Tibial nerve (tissue), 4 donors: ENCODE results near the gene GRPEL2. TPM values are rescaled to one million over a fixed set of nuclear protein-coding genes. Genes with fewer than 3 reads are reported as not detected.

Experiments
- DNase-seq, 2 donors: peaks; one replicate each; pipeline ENCODE4 v3.0.0-alpha.2; 2019; ENCODE audit warnings: low spot score in 2 of 2
- H3K27ac ChIP-seq, 4 donors: fragments of 200-600 bp; sonication (generic) in 3 of 4; one replicate each; pipeline ENCODE4 v1.5.1; 2017 to 2019; ENCODE audit warnings: mild to moderate bottlenecking in 1 of 4
- H3K27me3 ChIP-seq, 2 donors: fragments of 200-600 bp; sonication (generic) in 1 of 2; one replicate each; pipeline versions ENCODE4 v1.5.1 to v1.6.0; 2017 to 2019
- H3K36me3 ChIP-seq, 3 donors: fragments of 200-600 bp; sonication (generic); one replicate each; pipeline ENCODE4 v1.5.1; 2018 to 2019
- H3K4me1 ChIP-seq, 4 donors: fragments of 200-600 bp; sonication (generic) in 3 of 4; one replicate each; pipeline ENCODE4 v1.5.1; 2017 to 2019
- H3K4me3 ChIP-seq, 4 donors: fragments of 200-600 bp; sonication (generic) in 3 of 4; one replicate each; pipeline ENCODE4 v1.5.1; 2017 to 2019; ENCODE audit warnings: mild to moderate bottlenecking in 1 of 4, moderate library complexity in 1 of 4
- H3K9me3 ChIP-seq, 4 donors: fragments of 200-600 bp; sonication (generic) in 3 of 4; one replicate each; pipeline ENCODE4 v1.5.1; 2017 to 2019
- EP300 ChIP-seq, 2 donors: sonication (generic); formaldehyde crosslinking; IDR thresholded peaks; one replicate each; pipeline ENCODE4 v1.6.1; 2017; ENCODE audit warnings: antibody characterized with exemption in 2 of 2, mild to moderate bottlenecking in 1 of 2
- POLR2A ChIP-seq, 2 donors: fragments of 450-650 bp; IDR thresholded peaks; one replicate each; pipeline ENCODE4 v1.6.1; 2017; ENCODE audit warnings: antibody characterized with exemption in 2 of 2, mild to moderate bottlenecking in 2 of 2, moderate library complexity in 2 of 2
- WGBS, 2 donors: methylation state at CpG; one replicate each; pipeline ENCODE4 v1.1.5; 2018; 5-methylcytosine and 5-hydroxymethylcytosine counted together
- total RNA-seq, 4 donors: library from RNA; depleted of rRNA; stranded (reverse); fragments of >200 nt; gene quantifications; one replicate each; pipeline ENCODE4 v1.1.0, GENCODE V29; 2016
- TF ChIP-seq, protein P1 (sequence below), 5 experiments: fragments of 200-600 bp in 3 of 5; fragments of 450-650 bp in 2 of 5; sonication (generic) in 3 of 5; IDR thresholded peaks; one replicate each; pipeline ENCODE4 v1.5.1; 2016 to 2019; ENCODE audit warnings: antibody characterized with exemption in 5 of 5, mild to moderate bottlenecking in 3 of 5, moderate library complexity in 2 of 5

Gene GRPEL2
- total RNA-seq, 4 donors from 2014 or later: 6.5 to 13.5 (median 10.3) TPM

DNA sequence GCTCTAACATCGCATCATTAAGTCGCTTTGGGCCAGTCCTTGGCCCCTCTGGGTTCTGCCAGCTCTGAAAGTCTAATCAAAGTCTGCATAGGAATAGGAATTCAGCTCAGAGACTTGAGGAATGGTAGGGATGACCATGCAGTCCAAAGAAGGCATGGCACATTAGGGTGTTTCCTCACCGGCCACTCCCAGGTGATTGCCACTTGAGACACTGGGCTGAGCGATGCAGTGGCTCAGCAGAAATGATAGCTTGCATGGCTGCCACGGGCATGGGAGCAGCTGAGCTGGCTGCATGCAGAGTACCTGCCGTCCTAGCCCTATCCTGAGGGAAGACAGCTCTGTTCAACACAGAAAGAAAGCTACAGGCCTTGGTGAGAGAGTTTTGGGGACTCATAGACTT lies 44.9 kb upstream of the GRPEL2 start:
- no peak for DNase-seq
- Histone ChIP-seq H3K9me3 (no peaks in the 10 kb centered on the region), H3K4me3 (no peak overlapping the region), H3K36me3 (peaks cover 0 to 62% (median 0%) of the 10 kb centered on the region in 3 donors), H3K4me1 (peaks cover 0 to 36% (median 2%) of the 10 kb centered on the region in 4 donors), H3K27ac (no peak overlapping the region), H3K27me3 (no peaks in the 10 kb centered on the region)
- 90 to 91% methylated on average over 6 of the region's 6 CpGs for WGBS, 2 donors
- TF ChIP-seq EP300 (IDR thresholded peaks at IDR 0.05): no peak
- TF ChIP-seq, protein P1, sequence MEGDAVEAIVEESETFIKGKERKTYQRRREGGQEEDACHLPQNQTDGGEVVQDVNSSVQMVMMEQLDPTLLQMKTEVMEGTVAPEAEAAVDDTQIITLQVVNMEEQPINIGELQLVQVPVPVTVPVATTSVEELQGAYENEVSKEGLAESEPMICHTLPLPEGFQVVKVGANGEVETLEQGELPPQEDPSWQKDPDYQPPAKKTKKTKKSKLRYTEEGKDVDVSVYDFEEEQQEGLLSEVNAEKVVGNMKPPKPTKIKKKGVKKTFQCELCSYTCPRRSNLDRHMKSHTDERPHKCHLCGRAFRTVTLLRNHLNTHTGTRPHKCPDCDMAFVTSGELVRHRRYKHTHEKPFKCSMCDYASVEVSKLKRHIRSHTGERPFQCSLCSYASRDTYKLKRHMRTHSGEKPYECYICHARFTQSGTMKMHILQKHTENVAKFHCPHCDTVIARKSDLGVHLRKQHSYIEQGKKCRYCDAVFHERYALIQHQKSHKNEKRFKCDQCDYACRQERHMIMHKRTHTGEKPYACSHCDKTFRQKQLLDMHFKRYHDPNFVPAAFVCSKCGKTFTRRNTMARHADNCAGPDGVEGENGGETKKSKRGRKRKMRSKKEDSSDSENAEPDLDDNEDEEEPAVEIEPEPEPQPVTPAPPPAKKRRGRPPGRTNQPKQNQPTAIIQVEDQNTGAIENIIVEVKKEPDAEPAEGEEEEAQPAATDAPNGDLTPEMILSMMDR (IDR thresholded peaks at IDR 0.05): no peak
- no peak for TF ChIP-seq POLR2A (IDR thresholded peaks at IDR 0.05)

DNA sequence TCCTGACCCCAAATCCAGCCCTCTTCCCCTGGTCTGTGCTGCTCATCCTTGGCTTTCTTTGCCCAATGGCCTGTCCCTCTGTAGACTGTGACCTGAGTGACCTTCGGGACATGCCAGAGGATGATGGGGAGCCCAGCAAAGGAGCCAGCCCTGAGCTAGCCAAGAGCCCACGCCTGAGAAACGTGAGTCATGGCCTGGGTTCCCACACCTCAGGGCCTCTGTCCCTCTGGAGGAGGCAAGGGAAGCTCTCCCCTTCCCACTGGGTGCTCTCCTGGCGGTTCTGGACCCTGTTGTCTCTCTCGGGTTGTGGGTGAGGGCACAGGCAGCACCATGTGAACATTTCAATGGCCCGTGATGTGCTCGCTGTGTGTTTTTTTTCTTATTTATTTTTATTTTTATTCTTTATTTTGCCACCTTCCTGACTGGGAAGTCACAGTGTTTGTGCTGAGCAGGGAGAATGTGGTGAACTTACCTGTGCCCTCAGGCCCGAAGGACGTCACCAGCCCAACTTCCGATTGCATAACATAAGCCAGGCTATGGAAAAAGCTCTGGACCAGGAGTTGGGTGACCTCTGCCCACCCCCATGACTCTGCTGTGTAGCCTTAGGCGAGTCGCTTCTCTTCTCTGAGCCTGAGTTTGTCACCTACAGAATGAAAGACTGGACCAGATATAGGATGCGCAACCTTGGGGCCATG lies 44.1 kb upstream of the GRPEL2 start:
- no peaks in the 10 kb centered on the region for H3K27me3 ChIP-seq
- H3K27ac ChIP-seq: no peak overlapping the region
- TF ChIP-seq, protein P1 (IDR thresholded peaks at IDR 0.05): no peak
- TF ChIP-seq POLR2A (IDR thresholded peaks at IDR 0.05) (no peak), EP300 (IDR thresholded peaks at IDR 0.05) (no peak)
- no peak for DNase-seq
- H3K4me1 ChIP-seq: peaks cover 0 to 29% (median 1%) of the 10 kb centered on the region in 4 donors
- no peak overlapping the region for H3K4me3 ChIP-seq
- 89 to 93% methylated on average over 13 of the region's 13 CpGs for WGBS, 2 donors
- peaks cover 0 to 70% (median 0%) of the 10 kb centered on the region in 3 donors for H3K36me3 ChIP-seq
- no peaks in the 10 kb centered on the region for H3K9me3 ChIP-seq

DNA sequence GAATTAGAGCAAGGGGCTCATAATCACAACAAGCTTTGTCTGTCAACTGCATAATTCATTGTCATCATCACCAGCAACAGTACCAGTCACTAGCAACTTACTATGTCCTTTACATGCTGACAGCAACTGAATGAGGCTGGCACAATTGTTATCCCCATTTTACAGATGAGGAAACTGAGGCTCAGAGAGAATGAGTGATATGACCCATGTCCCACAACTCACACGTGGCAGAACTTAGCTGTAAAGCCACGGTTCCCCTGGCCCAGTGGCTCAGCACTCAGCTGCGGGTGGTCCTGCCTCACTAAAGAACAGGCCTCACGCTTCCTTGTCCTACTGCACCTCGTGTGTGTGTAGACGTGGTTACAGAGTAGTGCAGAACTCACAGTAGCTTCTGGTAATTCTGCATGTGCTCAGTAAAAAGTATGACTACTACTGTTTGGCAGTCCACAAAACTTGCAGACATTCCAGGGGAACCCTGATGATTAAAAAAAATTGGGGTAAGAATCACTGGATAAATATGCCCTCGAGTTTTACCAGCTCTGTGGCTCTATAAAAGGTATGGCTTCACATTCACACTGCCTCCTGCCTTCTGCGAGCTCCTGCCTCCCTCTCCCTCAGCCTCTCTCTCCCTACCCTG lies 43.4 kb upstream of the GRPEL2 start:
- no peak for DNase-seq
- WGBS, 2 donors: 69 to 87% methylated on average over 6 to 8 of the region's 8 CpGs
- Histone ChIP-seq H3K4me1 (peaks cover 0 to 23% (median 0%) of the 10 kb centered on the region in 4 donors), H3K36me3 (peaks cover 0 to 76% (median 0%) of the 10 kb centered on the region in 3 donors), H3K9me3 (no peaks in the 10 kb centered on the region), H3K4me3 (no peak overlapping the region), H3K27ac (no peak overlapping the region), H3K27me3 (no peaks in the 10 kb centered on the region)
- TF ChIP-seq EP300 (IDR thresholded peaks at IDR 0.05) (no peak), POLR2A (IDR thresholded peaks at IDR 0.05) (no peak)
- TF ChIP-seq, protein P1 (IDR thresholded peaks at IDR 0.05): no peak

DNA sequence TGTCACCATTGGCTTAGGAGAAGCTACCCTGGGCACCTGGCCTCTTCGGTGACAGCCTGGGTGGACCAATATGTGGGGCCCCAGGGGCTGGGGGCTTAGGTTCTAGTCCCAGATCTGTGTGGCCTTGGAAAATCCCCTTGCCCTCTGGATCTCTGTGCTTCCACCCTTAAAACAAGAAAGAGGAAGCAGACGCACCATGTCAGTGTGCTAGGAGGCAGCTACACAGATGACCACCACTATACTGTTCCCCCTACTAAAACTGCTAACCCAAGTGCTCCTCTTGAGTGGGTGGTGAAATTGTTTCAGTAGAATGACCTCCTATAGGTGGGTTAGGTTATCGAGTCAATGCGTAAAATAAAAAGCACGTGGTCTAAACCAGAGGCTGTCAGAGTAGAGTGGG lies 42.7 kb upstream of the GRPEL2 start:
- 75 to 82% methylated on average over 5 of the region's 5 CpGs for WGBS, 2 donors
- Histone ChIP-seq H3K27me3 (no peaks in the 10 kb centered on the region), H3K4me3 (no peak overlapping the region), H3K9me3 (no peaks in the 10 kb centered on the region), H3K36me3 (peaks cover 0 to 84% (median 0%) of the 10 kb centered on the region in 3 donors), H3K4me1 (peaks cover 0 to 23% (median 0%) of the 10 kb centered on the region in 4 donors), H3K27ac (no peak overlapping the region)
- TF ChIP-seq, protein P1 (IDR thresholded peaks at IDR 0.05): no peak
- TF ChIP-seq EP300 (IDR thresholded peaks at IDR 0.05) (no peak), POLR2A (IDR thresholded peaks at IDR 0.05) (no peak)
- DNase-seq: no peak

DNA sequence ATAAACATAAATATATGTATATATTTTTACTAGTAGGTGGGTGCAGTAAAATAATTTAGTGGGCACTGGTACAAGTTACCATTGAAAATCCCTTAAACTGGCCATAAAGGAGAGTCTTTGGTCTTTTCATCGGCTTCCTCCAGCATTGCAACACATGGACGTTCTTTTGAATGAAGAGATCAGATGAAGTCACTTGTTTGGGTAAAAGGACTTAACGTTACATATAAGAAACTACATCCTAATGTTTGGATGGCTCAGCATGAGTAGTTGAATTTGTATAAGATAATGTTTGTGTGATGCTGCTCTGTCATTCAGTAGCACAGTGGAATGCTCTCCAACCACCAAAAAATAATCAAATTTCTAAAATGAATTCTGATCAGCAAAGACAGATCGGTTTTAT lies 42.1 kb upstream of the GRPEL2 start:
- 74 to 79% methylated on average over 4 of the region's 4 CpGs for WGBS, 2 donors

More for the DNA sequence above, 42.1 kb upstream of the GRPEL2 start:
- peaks cover 0 to 18% (median 0%) of the 10 kb centered on the region in 4 donors for H3K4me1 ChIP-seq
- no peaks in the 10 kb centered on the region for H3K27me3 ChIP-seq
- peaks cover 0 to 88% (median 0%) of the 10 kb centered on the region in 3 donors for H3K36me3 ChIP-seq
- no peak overlapping the region for H3K4me3 ChIP-seq
- no peak for DNase-seq
- TF ChIP-seq EP300 (IDR thresholded peaks at IDR 0.05) (no peak), POLR2A (IDR thresholded peaks at IDR 0.05) (no peak)
- TF ChIP-seq, protein P1 (IDR thresholded peaks at IDR 0.05): no peak
- no peaks in the 10 kb centered on the region for H3K9me3 ChIP-seq
- no peak overlapping the region for H3K27ac ChIP-seq
